IMR-90 (cell line): ENCODE data around the gene TRIM44. TPM values are rescaled to one million over a fixed set of nuclear protein-coding genes. Genes with fewer than 3 reads are reported as not detected.

Experiments used
- ATAC-seq: fragments of 200-7000 bp; cut with Tn5 transposase; 2 replicates; pipeline ENCODE4 v1.9.1; 2020; ENCODE audit warnings: low read depth, mild to moderate bottlenecking, moderate library complexity
- BruUV-seq: library from RNA; stranded (reverse); fragments of 400-500 nt; replicated peaks from 2 replicates; lab custom pipeline; 2021; lab: Mats Ljungman, UMichigan
- CTCF ChIA-PET: fragments of 300-600 bp; formaldehyde crosslinking; extraction: SDS; loops from one replicate; lab custom pipeline; 2021; ENCODE audit warnings: antibody characterized with exemption; lab: Yijun Ruan, JAX
- POLR2A ChIA-PET: fragments of 300-600 bp; sonication (Branson Sonifier 250); formaldehyde crosslinking; loops from one replicate; lab custom pipeline; 2022; ENCODE audit warnings: antibody characterized with exemption; ENCODE audit not compliant: unreplicated experiment; lab: Charles Lee
- DNase-seq: peaks from one replicate; pipeline ENCODE4 v3.0.0; 2013
- H2AFZ ChIP-seq: replicated peaks from 2 replicates; pipeline ENCODE3; 2013; ENCODE audit warnings: low read length, mild to moderate bottlenecking; ENCODE audit not compliant: poor library complexity
- H2AK5ac ChIP-seq: 2 replicates; pipeline ENCODE4 v1.6.1; 2013; ENCODE audit warnings: low read depth, low read length, inconsistent platforms
- H2AK9ac ChIP-seq: replicated peaks from 2 replicates; pipeline ENCODE3; 2013; ENCODE audit warnings: mild to moderate bottlenecking, low read depth, low read length, moderate library complexity; ENCODE audit not compliant: poor library complexity
- H2BK120ac ChIP-seq: 2 replicates; pipeline ENCODE4 v1.6.1; 2013; ENCODE audit warnings: low read depth, low read length, inconsistent platforms
- H2BK15ac ChIP-seq: 3 replicates; pipeline ENCODE4 v1.6.1; 2013; ENCODE audit warnings: low read depth, low read length, inconsistent platforms
- H2BK20ac ChIP-seq: 2 replicates; pipeline ENCODE4 v1.6.1; 2013; ENCODE audit warnings: low read depth, mild to moderate bottlenecking, inconsistent platforms, low read length, moderate library complexity
- H2BK5ac ChIP-seq: 2 replicates; pipeline ENCODE4 v1.6.1; 2013; ENCODE audit warnings: mild to moderate bottlenecking, low read depth, low read length, inconsistent platforms; ENCODE audit not compliant: poor library complexity, severe bottlenecking
- H3K14ac ChIP-seq: replicated peaks from 2 replicates; pipeline ENCODE4 v1.6.1; 2013; ENCODE audit warnings: low read depth, low read length, inconsistent platforms
- H3K18ac ChIP-seq: 2 replicates; pipeline ENCODE4 v1.6.1; 2013; ENCODE audit warnings: low read depth, low read length, control low read depth
- H3K23ac ChIP-seq: 2 replicates; pipeline ENCODE4 v1.6.1; 2013; ENCODE audit warnings: low read depth, low read length, inconsistent platforms
- H3K27ac ChIP-seq: 2 replicates; pipeline ENCODE4 v1.5.1; 2013; ENCODE audit warnings: mild to moderate bottlenecking, control low read depth, low read length; ENCODE audit not compliant: insufficient read depth
- H3K27me3 ChIP-seq: 2 replicates; pipeline ENCODE4 v1.6.1; 2013; ENCODE audit warnings: low read length; ENCODE audit not compliant: control insufficient read depth, insufficient read depth
- H3K36me3 ChIP-seq: 2 replicates; pipeline ENCODE4 v1.6.1; 2013; ENCODE audit warnings: low read length, mixed read lengths; ENCODE audit not compliant: control insufficient read depth, insufficient read depth
- H3K4ac ChIP-seq: 2 replicates; pipeline ENCODE4 v1.6.1; 2013; ENCODE audit warnings: low read depth, low read length, inconsistent platforms
- H3K4me1 ChIP-seq: 2 replicates; pipeline ENCODE4 v1.6.1; 2013; ENCODE audit warnings: low read length, mixed read lengths; ENCODE audit not compliant: control insufficient read depth, insufficient read depth
- H3K4me2 ChIP-seq: 2 replicates; pipeline ENCODE4 v1.6.1; 2013; ENCODE audit warnings: low read depth, mild to moderate bottlenecking, control low read depth, low read length, moderate library complexity
- H3K4me3 ChIP-seq: 2 replicates; pipeline ENCODE4 v1.5.1; 2013; ENCODE audit warnings: low read depth, mild to moderate bottlenecking, control low read depth, low read length, moderate library complexity; ENCODE audit not compliant: insufficient read depth
- H3K56ac ChIP-seq: 2 replicates; pipeline ENCODE4 v1.6.1; 2013; ENCODE audit warnings: low read length, inconsistent platforms; ENCODE audit not compliant: insufficient read depth; ENCODE audit errors: extremely low read depth
- H3K79me1 ChIP-seq, 2 experiments: 2 replicates each; pipeline ENCODE4 v1.6.1; 2013; ENCODE audit warnings: low read length in 2 of 2, inconsistent platforms in 1 of 2, low read depth in 1 of 2
- H3K9ac ChIP-seq: 2 replicates; pipeline ENCODE4 v1.6.1; 2013; ENCODE audit warnings: low read depth, low read length, control low read depth
- H3K9me1 ChIP-seq: 2 replicates; pipeline ENCODE4 v1.6.1; 2013; ENCODE audit warnings: low read length, inconsistent platforms; ENCODE audit not compliant: insufficient read depth
- H3K9me3 ChIP-seq: 2 replicates; pipeline ENCODE4 v1.6.1; 2013; ENCODE audit warnings: low read length; ENCODE audit not compliant: control insufficient read depth, insufficient read depth
- H4K20me1 ChIP-seq: 2 replicates; pipeline ENCODE4 v1.6.1; 2013; ENCODE audit warnings: low read length, inconsistent platforms; ENCODE audit not compliant: insufficient read depth
- H4K5ac ChIP-seq: 2 replicates; pipeline ENCODE4 v1.6.1; 2013; ENCODE audit warnings: mild to moderate bottlenecking, low read depth, low read length, control low read depth
- H4K8ac ChIP-seq, 2 experiments: 2 replicates each; pipeline ENCODE4 v1.6.1; 2013; ENCODE audit warnings: low read depth in 2 of 2, low read length in 2 of 2, control low read depth in 1 of 2, inconsistent platforms in 1 of 2
- H4K91ac ChIP-seq: 2 replicates; pipeline ENCODE4 v1.6.1; 2013; ENCODE audit warnings: low read depth, low read length, inconsistent platforms; ENCODE audit not compliant: insufficient read depth
- BHLHE40 ChIP-seq: fragments of 150-350 bp; IDR thresholded peaks from 2 replicates; pipeline ENCODE4 v1.6.1; 2016; ENCODE audit warnings: mild to moderate bottlenecking, low read depth, low read length
- CEBPB ChIP-seq: IDR thresholded peaks from 2 replicates; pipeline ENCODE4 v1.6.1; 2012; ENCODE audit warnings: low read depth, low read length, improper control_type of control experiment
- CTCF ChIP-seq: conservative IDR thresholded peaks from 2 replicates; pipeline ENCODE4 v1.5.1; 2012; ENCODE audit warnings: mild to moderate bottlenecking, low read depth, low read length, improper control_type of control experiment
- FOS ChIP-seq: fragments of 150-350 bp; IDR thresholded peaks from 2 replicates; pipeline ENCODE4 v1.6.1; 2016; ENCODE audit warnings: low read depth, low read length
- MAZ ChIP-seq: IDR thresholded peaks from 2 replicates; pipeline ENCODE4 v1.6.1; 2012; ENCODE audit warnings: low read depth, mild to moderate bottlenecking, low read length, improper control_type of control experiment, moderate library complexity, borderline replicate concordance
- MXI1 ChIP-seq: IDR thresholded peaks from 2 replicates; pipeline ENCODE4 v1.6.1; 2012; ENCODE audit warnings: low read depth, mild to moderate bottlenecking, low read length, moderate library complexity, borderline replicate concordance
- NFE2L2 ChIP-seq: fragments of 150-350 bp; IDR thresholded peaks from 2 replicates; pipeline ENCODE4 v1.6.1; 2016; ENCODE audit warnings: low read depth, mild to moderate bottlenecking, low read length
- RAD21 ChIP-seq: IDR thresholded peaks from 2 replicates; pipeline ENCODE4 v1.6.1; 2012; ENCODE audit warnings: low read length, improper control_type of control experiment
- RCOR1 ChIP-seq: IDR thresholded peaks from 2 replicates; pipeline ENCODE4 v1.6.1; 2012; ENCODE audit warnings: mild to moderate bottlenecking, low read length, improper control_type of control experiment; ENCODE audit not compliant: insufficient replicate concordance
- RFX5 ChIP-seq: IDR thresholded peaks from 2 replicates; pipeline ENCODE4 v1.8.0; 2012; ENCODE audit warnings: low read depth, mild to moderate bottlenecking, low read length, moderate library complexity
- SMC3 ChIP-seq: fragments of 150-350 bp; IDR thresholded peaks from 2 replicates; pipeline ENCODE4 v1.6.1; 2016; ENCODE audit warnings: low read depth, mild to moderate bottlenecking, antibody characterized with exemption, low read length, moderate library complexity
- WGBS, 2 experiments: methylation state at CpG; one replicate each; pipeline versions ENCODE4 v1.1.5 to v1.1.7; 2013; ENCODE audit warnings: missing lambda C conversion rate in 2 of 2; ENCODE audit not compliant: insufficient read length in 1 of 2; ENCODE audit errors: extremely low coverage in 2 of 2; 5-methylcytosine and 5-hydroxymethylcytosine counted together
- dilution Hi-C: fragments of 300-500 bp; cut with HindIII; formaldehyde crosslinking; loops from one replicate; pipeline ENCODE4 v1.14.3; 2018; ENCODE audit warnings: low sequenced_read_pairs; ENCODE audit not compliant: unreplicated experiment
- in situ Hi-C: fragments of 300-500 bp; cut with MboI; formaldehyde crosslinking; loops from 3 replicates; pipeline ENCODE4 v1.14.3; 2019; ENCODE audit warnings: low sequenced_read_pairs, inconsistent platforms, mixed read lengths
- intact Hi-C: fragments of 100-400 bp; cut with micrococcal nuclease; formaldehyde crosslinking; loops from 2 replicates; pipeline ENCODE4 v1.10.0; 2022
- polyA plus RNA-seq, 3 experiments: library from polyadenylated mRNA; depleted of rRNA; stranded (reverse); fragments of >200 nt; gene quantifications; 2 replicates each; pipeline ENCODE4 v1.2.3, GENCODE V29; 2012; ENCODE audit warnings: low replicate concordance in 1 of 3
- total RNA-seq: library from RNA; depleted of rRNA; stranded (reverse); fragments of >200 nt; gene quantifications from 2 replicates; pipeline ENCODE4 v1.2.3, GENCODE V29; 2012

Gene TRIM44
- total and polyA plus RNA-seq, 2 of the 4 experiments (the other 2 are of a cell fraction) = 50.7 to 104 TPM

GRCh38 chr11:35803115-35803514 is 140.5 kb downstream of the TRIM44 start:
- peaks cover under 1% of the 10 kb centered on the region; the same call in 1 of the 2 replicates for H3K4me1 ChIP-seq
- peaks cover 11% of the 10 kb centered on the region for H3K9me1 ChIP-seq
- no peak overlapping the region for H3K9ac ChIP-seq
- no peak overlapping the region for H3K4ac ChIP-seq
- H2AK5ac ChIP-seq = no peak overlapping the region
- no peak overlapping the region for H2BK5ac ChIP-seq
- POLR2A ChIA-PET = no interaction called here
- no peak overlapping the region for H3K4me2 ChIP-seq
- TF ChIP-seq SMC3 = no peak
- no peak for TF ChIP-seq RCOR1
- TF ChIP-seq MAZ = no peak
- TF ChIP-seq BHLHE40 = no peak
- TF ChIP-seq NFE2L2 = no peak
- no peak for TF ChIP-seq CEBPB
- TF ChIP-seq CTCF = no peak
- no peak for TF ChIP-seq MXI1
- no peak for TF ChIP-seq FOS
- TF ChIP-seq RAD21 = no peak
- TF ChIP-seq RFX5 = no peak
- no peaks in the 10 kb centered on the region for H3K27me3 ChIP-seq
- H2BK20ac ChIP-seq = no peak overlapping the region
- no peak for ATAC-seq
- no peak overlapping the region for H3K23ac ChIP-seq
- no peak overlapping the region for H3K27ac ChIP-seq
- no peak overlapping the region for H4K5ac ChIP-seq
- H3K79me1 ChIP-seq = peaks cover 39 to 45% of the 10 kb centered on the region in 2 experiments
- no peak overlapping the region for H3K14ac ChIP-seq
- no TSS peak for BruUV-seq
- no peak overlapping the region for H4K8ac ChIP-seq
- no peak overlapping the region for H2AFZ ChIP-seq
- in situ Hi-C loops (loop anchor here (25.0 kb wide), 1 partner anchor 684 kb away; no protein-coding TSS in a partner anchor), intact Hi-C loops (no loop called here), dilution Hi-C loops (no loop called here)
- no peak overlapping the region for H4K91ac ChIP-seq
- peaks cover 4% of the 10 kb centered on the region; the same call in 1 of the 2 replicates for H4K20me1 ChIP-seq
- no peak overlapping the region for H3K56ac ChIP-seq
- no CpG with 5 or more reads among the region's 3 CpGs for WGBS, 2 experiments
- no peak overlapping the region for H2BK120ac ChIP-seq
- no peak overlapping the region for H2BK15ac ChIP-seq
- no peak overlapping the region for H3K18ac ChIP-seq
- peaks cover 3% of the 10 kb centered on the region; the same call in 1 of the 2 replicates for H3K36me3 ChIP-seq
- no peak overlapping the region for H3K4me3 ChIP-seq
- H2AK9ac ChIP-seq = no peak overlapping the region
- no peaks in the 10 kb centered on the region for H3K9me3 ChIP-seq
- no peak for DNase-seq
- CTCF ChIA-PET = no interaction called here
